GM12878 (cell line): ENCODE measurements around the gene ZKSCAN1. TPM values are rescaled to one million over a fixed set of nuclear protein-coding genes. Genes with fewer than 3 reads are reported as not detected.

ENCODE experiments used
- HCFC1 ChIP-seq: fragments of 150-350 bp; IDR thresholded peaks from 2 replicates; pipeline ENCODE4 v1.6.1; 2014; ENCODE audit warnings: low read length
- HDAC6 ChIP-seq: fragments of 200-600 bp; sonication (generic); IDR thresholded peaks from one replicate; pipeline ENCODE4 v1.8.0; 2017; ENCODE audit warnings: antibody characterized with exemption; ENCODE audit not compliant: unreplicated experiment
- IKZF1 ChIP-seq: fragments of 450-650 bp; conservative IDR thresholded peaks from 2 replicates; pipeline ENCODE4 v1.6.1; 2017; ENCODE audit warnings: antibody characterized with exemption, mild to moderate bottlenecking
- PAX8 ChIP-seq: fragments of 450-650 bp; IDR thresholded peaks from 2 replicates; pipeline ENCODE4 v1.6.1; 2017; ENCODE audit warnings: mild to moderate bottlenecking, moderate library complexity
- YY1 ChIP-seq: IDR thresholded peaks from 2 replicates; pipeline ENCODE4 v1.6.1; 2011; ENCODE audit warnings: low read depth, mild to moderate bottlenecking, low read length
- ZBTB11 ChIP-seq: fragments of 450-650 bp; formaldehyde crosslinking; IDR thresholded peaks from 2 replicates; pipeline ENCODE4 v1.5.0; 2022; ENCODE audit warnings: mild to moderate bottlenecking, missing genetic modification characterization
- ZNF217 ChIP-seq: fragments of 450-650 bp; IDR thresholded peaks from 2 replicates; pipeline ENCODE4 v1.6.1; 2017; ENCODE audit warnings: antibody characterized with exemption, mild to moderate bottlenecking
- polyA plus RNA-seq, 11 experiments: library from polyadenylated mRNA; depleted of rRNA in 4 of 11; unstranded in 6 of 11; stranded (reverse) in 5 of 11; fragments of >200 nt; fragmentation: Nextera tagmentation in 4 of 11; fragmentation: Illumina TruSeq in 1 of 11; extraction: Ambion mirVana in 4 of 11; extraction: Trizol in 1 of 11; gene quantifications; 1 replicate in 1 of 11; 2 replicates in 10 of 11; pipeline versions ENCODE4 v1.2.1 to v1.2.3, GENCODE V29; 2011 to 2016; ENCODE audit warnings: inconsistent platforms in 2 of 11, missing spikeins in 2 of 11, low read depth in 1 of 11
- total RNA-seq, 4 experiments: library from RNA; depleted of rRNA in 3 of 4; stranded (reverse); fragments of >200 nt in 3 of 4; fragmentation: Illumina TruSeq in 1 of 4; extraction: Trizol in 1 of 4; gene quantifications; 2 replicates each; pipeline versions ENCODE4 v1.2.1 to v1.2.3, GENCODE V29; 2013 to 2021
- TF ChIP-seq, protein P1 (sequence below): fragments of 150-350 bp; IDR thresholded peaks from 2 replicates; pipeline ENCODE4 v1.6.1; 2016; ENCODE audit warnings: low read depth, low read length

ZKSCAN1 gene
- total and polyA plus RNA-seq, 10 of the 15 experiments (the other 5 are each of a cell fraction or from before 2014, with no cell fraction given) = 3.2 to 34.4 (median 18.1) TPM

GRCh38 chr7:100049441-100050291, 34.3 kb downstream of the ZKSCAN1 start, which contains the start of gene ZSCAN21 (continued):
- TF ChIP-seq, protein P1, sequence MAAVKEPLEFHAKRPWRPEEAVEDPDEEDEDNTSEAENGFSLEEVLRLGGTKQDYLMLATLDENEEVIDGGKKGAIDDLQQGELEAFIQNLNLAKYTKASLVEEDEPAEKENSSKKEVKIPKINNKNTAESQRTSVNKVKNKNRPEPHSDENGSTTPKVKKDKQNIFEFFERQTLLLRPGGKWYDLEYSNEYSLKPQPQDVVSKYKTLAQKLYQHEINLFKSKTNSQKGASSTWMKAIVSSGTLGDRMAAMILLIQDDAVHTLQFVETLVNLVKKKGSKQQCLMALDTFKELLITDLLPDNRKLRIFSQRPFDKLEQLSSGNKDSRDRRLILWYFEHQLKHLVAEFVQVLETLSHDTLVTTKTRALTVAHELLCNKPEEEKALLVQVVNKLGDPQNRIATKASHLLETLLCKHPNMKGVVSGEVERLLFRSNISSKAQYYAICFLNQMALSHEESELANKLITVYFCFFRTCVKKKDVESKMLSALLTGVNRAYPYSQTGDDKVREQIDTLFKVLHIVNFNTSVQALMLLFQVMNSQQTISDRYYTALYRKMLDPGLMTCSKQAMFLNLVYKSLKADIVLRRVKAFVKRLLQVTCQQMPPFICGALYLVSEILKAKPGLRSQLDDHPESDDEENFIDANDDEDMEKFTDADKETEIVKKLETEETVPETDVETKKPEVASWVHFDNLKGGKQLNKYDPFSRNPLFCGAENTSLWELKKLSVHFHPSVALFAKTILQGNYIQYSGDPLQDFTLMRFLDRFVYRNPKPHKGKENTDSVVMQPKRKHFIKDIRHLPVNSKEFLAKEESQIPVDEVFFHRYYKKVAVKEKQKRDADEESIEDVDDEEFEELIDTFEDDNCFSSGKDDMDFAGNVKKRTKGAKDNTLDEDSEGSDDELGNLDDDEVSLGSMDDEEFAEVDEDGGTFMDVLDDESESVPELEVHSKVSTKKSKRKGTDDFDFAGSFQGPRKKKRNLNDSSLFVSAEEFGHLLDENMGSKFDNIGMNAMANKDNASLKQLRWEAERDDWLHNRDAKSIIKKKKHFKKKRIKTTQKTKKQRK = no peak
- TF ChIP-seq HDAC6 (no peak), YY1 (peak; percentile 42; the same call in 1 of the 2 replicates), ZNF217 (no peak), HCFC1 (peak; percentile 57), IKZF1 (peak; percentile 74), ZBTB11 (CRISPR knock-in tag) (0 out of 2 replicates have a peak, but pooled peaks have one; percentile 19), PAX8 (no peak)
